ENCODE data around the gene BTG1. TPM values are rescaled to one million over a fixed set of nuclear protein-coding genes. Genes with fewer than 3 reads are reported as not detected.

BTG1 gene
- total RNA-seq, 1 experiment from 2014 or later = 32.7 TPM

- Histone ChIP-seq H2BK120ac (ENCODE audit: low read depth, low read length, poor library complexity, severe bottlenecking) (no peak overlapping the region), H3K23ac (ENCODE audit: insufficient read length, low read depth, low read length) (no peak overlapping the region), H2AFZ (ENCODE audit: low read length) (no peak overlapping the region), H3K4ac (ENCODE audit: low read depth, low read length) (no peak overlapping the region), H4K8ac (replicated peaks; ENCODE audit: insufficient read length, low read depth, low read length) (no peak overlapping the region), H3K18ac (ENCODE audit: insufficient read length, low read depth, low read length) (no peak overlapping the region), H4K20me1 (ENCODE audit: control insufficient read depth, insufficient read depth, insufficient read length) (no peaks in the 10 kb centered on the region), H3K79me2 (ENCODE audit: insufficient read depth, low read length) (no peaks in the 10 kb centered on the region; the same call in 1 of the 2 replicates), H4K5ac (ENCODE audit: insufficient read length, low read depth, low read length) (no peak overlapping the region), H3T11ph (ENCODE audit: low read length) (no peak overlapping the region), H3K27me3 (ENCODE audit: insufficient read depth, low read length) (no peaks in the 10 kb centered on the region), H3K4me2 (ENCODE audit: insufficient read depth, insufficient read length, low read length) (no peak overlapping the region), H4K91ac (ENCODE audit: insufficient read length, low read depth, low read length) (no peak overlapping the region), H2BK20ac (ENCODE audit: low read depth, low read length, poor library complexity, severe bottlenecking) (no peak overlapping the region), H2BK5ac (ENCODE audit: insufficient read length, low read length) (no peak overlapping the region), H2BK15ac (ENCODE audit: low read depth, low read length) (no peak overlapping the region), H3K9me3 (ENCODE audit: control insufficient read depth, low read depth, low read length) (no peaks in the 10 kb centered on the region), H3K23me2 (ENCODE audit: insufficient read length, low read depth, low read length, poor library complexity, severe bottlenecking) (no peaks in the 10 kb centered on the region), H2BK12ac (ENCODE audit: insufficient read length, low read depth, low read length) (no peak overlapping the region), H3K56ac (ENCODE audit: insufficient read length, low read depth, low read length) (no peak overlapping the region), H3K4me1 (ENCODE audit: insufficient read depth, low read length) (peaks cover 5% of the 10 kb centered on the region; the same call in 1 of the 2 replicates), H3K79me1 (ENCODE audit: insufficient read depth, low read depth, low read length, poor library complexity, severe bottlenecking) (no peaks in the 10 kb centered on the region), H2AK5ac (ENCODE audit: insufficient read length, low read length) (no peak overlapping the region), H3K14ac (ENCODE audit: insufficient read depth, low read length) (no peak overlapping the region), H3K9ac (ENCODE audit: extremely low read depth, insufficient read length, low read length) (no peak overlapping the region), H3K27ac (ENCODE audit: insufficient read length, low read depth, low read length) (no peak overlapping the region)
- no CpG with 5 or more reads among the region's 2 CpGs for WGBS (ENCODE audit: extremely low coverage, insufficient read length, low lambda C conversion rate)
- H3K27me3 Mint-ChIP-seq (ENCODE audit: low read depth) = no peaks in the 10 kb centered on the region
- no peak for TF ChIP-seq CTCF (conservative IDR thresholded peaks at IDR 0.05)
- H3K27ac Mint-ChIP-seq = no peak overlapping the region; a peak in 1 of 7 replicates
- no peak overlapping the region for H3K4me3 Mint-ChIP-seq
- H3K36me3 Mint-ChIP-seq (ENCODE audit: insufficient read depth in 1 of 3, low read depth in 3 of 3) = peaks cover 12 to 28% (median 21%) of the 10 kb centered on the region in 3 experiments
- peaks cover 0 to 3% of the 10 kb centered on the region in 2 experiments; a peak in 3 of 5 replicates for H3K9me3 Mint-ChIP-seq
- peaks cover 17 to 22% of the 10 kb centered on the region in 2 experiments for H3K4me1 Mint-ChIP-seq
- DNase-seq = no peak
Measured at GRCh38 chr12:92118826-92119536, 26.7 kb downstream of the BTG1 start.
